GM19025 (cell line): Measurements from ENCODE around the gene TMEM17.

Experiments used
- ATAC-seq: cut with Tn5 transposase; IDR thresholded peaks from one replicate; pipeline ENCODE4 v1.9.1; 2021; ENCODE audit warnings: mild to moderate bottlenecking, low read depth, moderate library complexity; ENCODE audit not compliant: unreplicated experiment

Gene TMEM17

DNA sequence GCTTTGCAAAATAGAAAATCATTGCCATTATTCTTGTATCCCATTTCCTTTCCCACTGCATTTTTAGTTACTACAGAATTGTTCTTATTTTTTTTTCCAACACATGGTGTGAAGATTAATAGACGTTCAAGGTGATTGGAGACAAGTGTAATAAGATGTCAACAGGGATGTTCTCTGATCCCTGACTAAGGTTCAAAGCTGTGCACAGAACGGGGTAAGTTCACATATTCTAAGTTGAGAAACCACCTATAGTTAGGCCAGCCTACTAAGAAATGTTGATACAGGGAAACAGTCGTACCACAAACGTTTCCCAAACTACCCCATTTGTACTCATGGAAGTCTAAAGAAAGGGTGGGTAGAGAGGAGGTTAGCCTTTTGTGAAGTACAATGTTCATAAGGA is 6.4 kb upstream of the TMEM17 start:
- ATAC-seq, result no peak

DNA sequence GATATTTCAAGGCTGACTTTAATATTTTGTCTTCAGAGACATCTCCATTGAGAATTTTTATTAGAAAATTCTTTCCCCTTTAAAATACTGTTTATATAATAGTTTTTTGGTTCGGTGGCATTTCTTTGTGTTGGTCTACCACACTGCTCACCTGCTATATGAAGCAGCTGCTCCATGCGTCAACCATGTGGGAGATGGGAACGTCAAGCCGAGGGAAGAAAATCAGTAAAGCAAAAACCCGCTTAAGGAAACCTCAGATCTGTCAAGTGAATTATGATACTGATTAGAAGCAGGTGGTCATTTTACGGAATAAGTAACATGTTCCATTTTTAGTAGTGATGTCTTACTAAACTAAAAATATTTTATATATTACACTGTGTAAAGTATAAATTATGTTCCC is 5.6 kb upstream of the TMEM17 start:
- no peak for ATAC-seq

GRCh38 chr2:62506421-62506750 is 391 bp upstream of the TMEM17 start:
- peak; percentile 15 for ATAC-seq

GRCh38 chr2:62505109-62505749 is 766 bp downstream of the TMEM17 start:
- ATAC-seq, result no peak

DNA sequence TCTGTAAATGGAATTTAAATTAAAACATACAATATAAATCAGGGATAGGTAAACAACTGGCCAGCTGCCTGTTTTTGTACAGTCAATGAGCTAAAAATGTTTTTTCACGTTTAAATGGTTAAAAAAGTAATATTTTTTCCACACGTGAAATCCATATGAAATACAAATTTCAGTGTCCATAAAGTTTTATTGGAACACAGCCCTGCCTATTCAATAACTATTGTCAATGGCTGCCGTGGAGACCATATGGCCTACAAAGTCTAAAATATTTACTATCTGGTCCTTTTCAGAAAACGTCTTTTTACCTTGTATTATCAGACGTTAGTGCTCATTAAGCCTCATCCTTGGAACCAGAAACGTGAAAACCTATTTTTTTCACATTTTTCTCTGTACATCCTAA is 1.3 kb downstream of the TMEM17 start:
- ATAC-seq, result no peak

DNA sequence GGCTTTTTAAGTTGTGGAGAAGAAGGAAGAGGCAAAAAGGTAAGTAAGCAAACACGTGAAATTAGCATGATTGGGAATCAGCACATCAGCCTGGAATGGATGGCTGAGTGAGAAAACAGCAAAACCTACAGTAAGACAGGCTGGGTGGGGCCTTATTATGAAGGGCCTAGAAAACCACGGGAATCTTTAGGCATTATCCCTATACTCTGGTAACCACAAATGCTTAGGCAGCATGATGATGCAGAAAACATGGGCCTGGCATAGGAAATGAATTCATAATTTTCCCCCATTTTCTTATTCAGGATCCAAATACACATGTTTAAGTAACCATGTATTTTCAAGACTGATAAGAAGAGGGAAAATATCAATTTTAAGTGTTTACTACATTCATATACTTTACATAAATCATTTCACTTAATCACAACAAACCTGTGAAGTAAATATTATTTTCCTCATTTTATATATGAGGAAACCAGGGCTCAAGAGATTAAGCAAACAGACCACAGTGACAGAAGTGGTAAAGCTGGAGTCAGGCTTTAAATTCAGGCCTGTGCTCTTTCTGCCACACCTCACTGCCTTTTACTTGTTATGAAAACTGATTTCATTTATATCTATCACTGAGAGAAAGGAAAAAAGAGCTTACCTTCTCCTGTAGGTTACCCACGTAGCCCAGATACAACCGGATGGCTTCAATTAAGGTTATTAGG is 4.0 kb downstream of the TMEM17 start:
- no peak for ATAC-seq

- ATAC-seq, result no peak
Measured at GRCh38 chr2:62501069-62501468, 4.9 kb downstream of the TMEM17 start.

GRCh38 chr2:62499430-62500060 is 6.5 kb downstream of the TMEM17 start:
- no peak for ATAC-seq

GRCh38 chr2:62498739-62499138 is 7.3 kb downstream of the TMEM17 start:
- no peak for ATAC-seq

DNA sequence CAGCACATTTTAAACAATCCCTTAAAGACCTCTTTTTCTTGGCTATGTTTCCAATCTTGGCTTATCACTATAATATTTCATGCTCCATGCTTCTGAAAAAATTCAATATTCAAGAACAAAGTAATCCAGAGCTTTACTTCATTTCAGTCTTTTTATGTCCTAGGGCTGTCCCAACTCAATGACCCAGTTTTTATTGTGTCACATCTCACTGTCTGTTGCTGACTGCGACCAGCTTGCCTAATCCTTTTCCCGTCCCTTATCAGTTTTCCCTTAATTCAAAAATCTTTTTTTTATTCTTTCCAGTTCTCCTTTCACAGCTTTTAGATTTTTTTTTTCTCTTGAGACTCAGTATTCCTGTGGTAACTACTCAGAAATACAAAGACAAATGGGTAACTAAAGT is 10.2 kb downstream of the TMEM17 start:
- ATAC-seq, result no peak

DNA sequence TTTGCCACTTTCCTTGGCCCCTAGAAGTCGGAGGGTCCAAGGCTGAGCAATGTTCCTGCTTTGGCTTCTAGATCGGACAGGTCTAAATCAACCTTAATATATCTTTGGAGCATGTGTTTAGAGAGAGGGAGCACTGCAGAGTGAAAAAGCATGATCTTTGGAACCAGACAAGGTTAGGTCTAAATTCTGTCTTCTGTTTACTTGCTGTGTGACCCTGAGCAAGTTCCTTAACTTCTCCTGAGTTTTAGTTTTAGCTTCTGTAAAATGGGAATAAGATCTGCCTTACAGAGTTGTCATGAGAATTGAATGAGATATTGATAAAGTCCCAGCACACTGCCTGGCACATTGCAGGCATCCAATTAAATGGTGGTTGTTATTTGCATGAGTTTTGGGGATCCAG is 13.9 kb downstream of the TMEM17 start:
- no peak for ATAC-seq

GRCh38 chr2:62489702-62490101 is 16.3 kb downstream of the TMEM17 start:
- no peak for ATAC-seq

DNA sequence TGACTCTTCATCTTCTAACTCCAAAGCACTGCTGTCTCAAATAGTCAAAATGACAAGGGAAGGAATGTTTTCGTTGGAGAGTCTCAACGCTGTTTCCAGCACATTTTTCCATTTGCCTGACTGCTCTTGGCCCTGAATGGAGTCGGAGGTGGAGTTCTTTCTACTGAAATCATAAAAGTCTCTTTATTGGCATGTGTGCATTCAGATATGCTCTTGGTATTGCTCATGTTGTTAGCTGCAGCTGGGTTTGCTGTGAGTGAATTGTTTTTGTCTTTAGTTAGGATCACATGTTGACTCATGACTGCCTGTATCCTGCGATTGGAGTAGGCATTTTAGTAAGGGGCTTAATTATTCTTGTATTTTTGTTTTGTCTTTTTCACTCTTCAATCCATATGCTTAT is 16.8 kb downstream of the TMEM17 start:
- ATAC-seq, result no peak

DNA sequence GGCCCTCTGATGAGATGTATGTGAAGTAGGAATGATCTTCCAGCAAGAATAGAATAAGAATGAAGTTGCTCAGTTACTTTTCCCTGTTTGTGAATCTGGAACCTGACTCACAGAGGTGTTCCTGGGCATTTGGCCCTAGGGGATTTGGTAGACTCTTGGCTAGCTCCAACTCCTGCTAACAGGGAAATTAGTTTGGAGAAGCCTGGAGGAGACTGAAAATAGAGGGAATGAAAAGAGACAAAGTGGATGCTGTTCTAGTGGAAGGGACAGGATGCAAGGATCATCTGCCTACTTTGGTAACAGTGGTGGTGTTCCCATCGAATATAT is 19.6 kb downstream of the TMEM17 start:
- ATAC-seq, result no peak

DNA sequence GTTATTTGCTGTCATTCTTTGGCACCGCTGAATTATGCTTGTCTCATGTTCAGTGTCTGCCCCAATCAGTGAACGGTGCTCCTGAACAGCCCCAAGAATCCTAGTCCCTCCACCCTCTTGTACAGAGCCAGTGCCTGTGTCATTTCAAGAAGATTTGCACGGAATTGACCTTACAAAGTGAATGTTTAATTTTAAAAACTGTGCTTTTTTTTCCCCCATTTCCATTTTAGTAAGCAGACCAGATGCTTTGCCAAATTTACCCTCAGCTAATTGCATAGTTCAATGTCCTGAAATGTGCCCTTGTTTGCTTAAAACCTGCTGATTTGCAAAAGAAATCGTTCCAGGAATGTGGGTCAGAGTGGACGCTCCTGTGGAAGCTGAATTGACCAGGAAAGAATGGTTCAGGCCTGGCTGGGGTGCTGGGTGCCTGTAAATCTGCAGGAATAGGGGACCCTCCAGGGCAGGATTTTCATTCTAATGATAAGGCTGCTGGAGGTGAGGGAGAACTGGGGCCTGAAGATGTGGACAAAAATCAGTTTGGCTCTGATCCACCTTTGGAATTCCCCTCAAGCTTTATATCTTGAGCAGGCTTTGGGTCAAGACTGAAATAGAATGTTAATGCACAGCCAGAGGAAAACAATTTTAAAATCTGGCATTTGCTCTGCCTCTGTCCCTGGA is 20.1 kb downstream of the TMEM17 start:
- no peak for ATAC-seq

DNA sequence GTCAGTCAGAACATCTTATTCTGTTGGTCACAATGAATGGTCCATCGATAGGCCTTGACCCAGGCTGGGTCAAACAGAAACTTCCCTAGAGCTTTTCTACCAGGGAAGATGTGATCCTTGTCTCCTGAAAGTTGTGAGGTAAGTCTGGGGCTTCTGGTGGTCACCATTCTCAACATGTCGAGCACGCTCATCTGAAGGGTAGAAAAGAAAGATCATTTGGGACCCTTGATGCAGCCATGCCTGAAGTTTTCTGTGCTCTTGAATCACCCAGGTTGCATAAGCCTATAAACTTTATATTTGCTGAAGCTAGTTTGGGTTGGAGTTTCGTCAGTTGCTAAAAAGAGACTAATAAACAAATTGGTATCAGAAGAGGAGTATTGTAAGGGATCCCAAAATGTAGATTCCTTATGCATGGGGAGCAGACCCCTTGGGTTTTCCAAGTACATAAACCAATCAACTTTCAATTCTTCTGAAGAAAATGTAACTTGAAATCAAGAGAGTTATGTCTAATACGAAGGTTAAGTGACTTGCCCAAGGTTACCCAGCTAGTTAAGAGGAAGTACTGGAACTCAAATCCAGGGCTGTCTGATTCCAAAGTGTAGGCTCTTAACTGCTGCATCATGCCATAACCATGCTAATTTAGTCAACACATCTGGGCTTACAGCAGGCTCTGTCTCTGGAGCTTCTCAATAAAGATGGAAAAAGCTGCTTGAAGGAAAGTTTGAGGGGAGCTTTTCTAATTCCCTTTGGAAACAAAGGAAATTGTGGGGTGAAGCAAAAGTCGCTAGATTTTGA is 23.2 kb downstream of the TMEM17 start:
- ATAC-seq, result no peak

GRCh38 chr2:62479917-62480316 is 26.1 kb downstream of the TMEM17 start:
- no peak for ATAC-seq

- ATAC-seq, result no peak
Measured at GRCh38 chr2:62478093-62478580, 27.9 kb downstream of the TMEM17 start.

GRCh38 chr2:62477573-62477972 is 28.4 kb downstream of the TMEM17 start:
- ATAC-seq, result no peak

GRCh38 chr2:62475172-62476011 is 30.6 kb downstream of the TMEM17 start:
- no peak for ATAC-seq
